HG03439 (cell line): ENCODE results near the gene PTGDR2.

Experiments
- ATAC-seq: cut with Tn5 transposase; IDR thresholded peaks from one replicate; pipeline ENCODE4 v1.9.1; 2021; ENCODE audit warnings: mild to moderate bottlenecking, moderate library complexity; ENCODE audit not compliant: unreplicated experiment

The PTGDR2 gene

DNA sequence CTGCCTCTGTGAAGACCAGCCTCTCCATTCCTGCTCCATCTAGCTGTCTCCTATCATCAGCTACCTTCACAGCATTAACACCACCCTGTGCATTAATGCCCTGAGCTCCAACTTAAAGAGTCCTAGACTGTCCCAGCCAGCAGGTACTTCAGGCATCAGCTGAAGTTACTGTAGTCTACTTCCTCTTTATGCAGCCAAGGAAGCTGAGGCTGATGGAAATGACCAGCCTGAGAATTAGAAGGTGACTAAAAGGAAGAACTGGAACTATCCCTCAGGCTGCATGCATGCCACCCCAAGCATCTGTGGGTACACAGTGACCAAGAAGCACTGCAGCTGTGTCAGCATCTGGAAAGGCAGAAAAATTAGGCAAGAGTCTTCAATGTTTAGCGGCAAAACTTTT lies 42.4 kb downstream of the PTGDR2 start:
- ATAC-seq = no peak

DNA sequence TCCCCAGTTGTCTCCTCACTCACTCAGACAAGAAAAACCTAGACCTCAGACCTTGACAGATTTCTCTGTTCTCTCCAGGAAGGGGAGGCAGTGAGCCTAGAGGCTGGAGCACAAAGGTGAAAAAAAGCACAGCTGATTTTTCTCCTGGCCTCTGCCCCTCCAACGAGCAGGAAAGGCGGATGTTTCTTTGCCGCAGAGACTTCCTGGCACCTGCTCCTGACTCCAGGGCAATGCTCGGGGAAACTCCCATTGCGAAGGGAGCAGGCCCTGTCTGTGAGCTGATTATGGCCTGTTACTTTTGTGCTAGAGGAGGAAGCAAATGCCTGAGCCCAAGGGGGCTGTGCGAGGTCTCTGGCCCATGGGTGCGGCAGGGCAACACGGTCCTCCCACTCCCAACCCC lies 45.2 kb downstream of the PTGDR2 start:
- no peak for ATAC-seq

DNA sequence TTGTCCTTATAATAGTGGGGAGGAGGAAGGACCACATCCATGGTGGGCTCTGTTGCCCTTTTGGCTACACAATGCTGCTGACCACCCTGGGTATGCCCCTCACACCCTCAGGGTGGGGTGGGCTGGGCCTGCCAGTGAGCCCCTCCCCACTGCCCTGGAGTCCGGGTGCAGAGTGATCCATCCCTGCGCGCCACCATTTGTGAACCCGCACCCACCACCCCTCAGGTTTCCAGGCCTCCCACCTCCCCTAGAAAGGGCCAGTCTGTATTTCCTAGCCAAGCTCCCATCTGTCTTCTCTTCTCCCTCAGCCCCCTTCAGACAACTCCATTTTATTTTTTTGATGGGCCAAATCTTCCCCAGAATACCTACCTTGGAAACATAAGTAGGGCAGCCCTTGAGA lies 45.6 kb downstream of the PTGDR2 start:
- ATAC-seq = no peak

DNA sequence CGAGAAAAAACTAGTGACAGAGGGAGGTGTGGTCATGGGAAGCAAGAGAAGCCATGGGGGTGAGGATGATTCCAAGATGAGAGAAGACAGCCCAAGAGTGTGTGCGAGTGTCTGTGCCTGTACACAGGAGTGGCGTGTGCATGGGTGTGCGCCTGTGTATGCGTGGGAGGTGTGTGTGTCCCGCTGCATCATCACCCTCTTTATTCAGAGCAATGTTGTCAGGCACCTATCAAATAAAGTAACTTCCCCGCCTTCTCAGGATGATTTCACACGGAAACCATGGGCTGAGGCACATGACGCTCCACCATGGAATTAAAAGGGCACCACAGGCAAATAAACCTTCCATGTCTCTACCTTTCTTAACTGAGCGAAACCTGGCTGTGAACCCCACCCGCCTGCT lies 46.1 kb downstream of the PTGDR2 start:
- ATAC-seq = no peak

DNA sequence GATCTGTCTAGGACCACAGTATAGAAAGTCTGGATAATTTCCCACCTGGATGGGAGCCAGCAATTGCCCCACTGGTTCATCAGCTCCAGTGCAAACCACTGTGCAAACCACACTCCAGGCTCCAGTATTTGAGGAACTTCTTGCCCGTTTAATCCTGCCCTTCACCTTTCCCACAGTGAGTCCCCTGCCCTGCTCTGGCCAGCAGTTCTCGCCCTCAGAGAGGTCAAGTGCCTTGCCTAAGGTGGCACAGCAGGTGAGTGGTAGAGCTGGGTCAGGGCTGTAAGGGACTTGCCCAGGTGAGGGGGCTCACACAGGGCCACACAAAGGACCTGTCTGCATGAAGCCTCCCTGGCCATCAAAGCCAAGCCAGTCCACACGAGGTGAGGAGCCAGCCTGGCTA lies 46.5 kb downstream of the PTGDR2 start:
- ATAC-seq = no peak

DNA sequence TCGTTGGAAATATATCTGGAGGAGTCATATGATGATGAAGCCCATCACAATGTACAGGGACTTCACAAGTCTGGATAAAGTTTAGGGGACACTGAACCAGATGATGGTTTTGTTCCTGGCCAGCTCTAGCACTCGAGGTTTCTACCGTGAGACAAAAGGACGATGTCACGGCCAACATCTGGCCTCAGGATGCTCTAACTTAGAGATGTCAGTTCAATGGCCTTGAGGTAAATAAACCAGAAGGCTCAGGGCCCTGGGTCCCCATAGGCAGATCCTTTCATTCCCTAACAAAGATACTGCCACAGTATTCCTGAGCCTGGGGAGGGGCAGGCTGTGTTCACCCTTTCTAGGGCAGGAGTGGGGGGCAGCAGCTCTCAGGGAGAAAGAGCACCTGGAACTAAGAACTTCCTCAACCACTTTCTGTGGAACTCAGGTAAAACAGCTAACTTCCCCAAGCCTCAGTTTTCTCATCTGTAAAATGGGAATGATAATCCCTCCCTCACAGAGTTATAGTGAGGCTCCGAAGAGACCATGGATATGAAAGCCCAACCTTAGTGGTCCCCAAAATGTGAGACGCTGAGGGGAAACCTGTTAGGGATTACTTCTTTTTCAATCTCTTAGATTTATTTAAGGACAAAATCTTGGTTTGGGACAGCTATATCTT lies 52.3 kb downstream of the PTGDR2 start:
- no peak for ATAC-seq

DNA sequence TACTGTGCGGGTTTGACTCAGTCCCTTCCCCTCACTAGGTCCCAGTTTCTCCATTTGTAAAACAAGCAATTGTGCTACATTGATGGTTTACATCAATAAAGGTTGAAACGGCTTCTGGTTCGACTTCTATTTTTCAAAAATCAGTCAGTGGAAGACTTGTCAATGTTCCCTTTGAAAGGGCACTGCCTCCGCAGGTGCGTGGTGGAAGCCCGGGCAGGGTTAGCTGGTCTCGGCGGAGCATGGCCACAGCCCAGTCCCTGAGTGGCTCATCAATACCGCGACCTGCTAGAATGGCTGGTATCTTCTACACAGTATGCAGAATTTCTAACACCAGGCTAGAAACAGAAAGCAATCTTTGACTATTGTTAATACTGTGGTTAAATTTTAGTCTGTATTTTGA lies 54.6 kb downstream of the PTGDR2 start:
- ATAC-seq = no peak
